ENCODE results near the gene ARMCX5. TPM values are rescaled to one million over a fixed set of nuclear protein-coding genes. Genes with fewer than 3 reads are reported as not detected.

Gene ARMCX5
- total RNA-seq, 1 experiment from 2014 or later = 11.5 TPM

GRCh38 chrX:102624105-102624504 is 24.8 kb downstream of the ARMCX5 start:
- Mint-ChIP-seq H3K27ac (ENCODE audit: unreplicated experiment) (no peak overlapping the region), H3K36me3 (ENCODE audit: insufficient read depth, unreplicated experiment) (no peaks in the 10 kb centered on the region), H3K27me3 (ENCODE audit: insufficient read depth, unreplicated experiment) (no peaks in the 10 kb centered on the region), H3K9me3 (ENCODE audit: unreplicated experiment) (peaks cover 9% of the 10 kb centered on the region), H3K4me3 (ENCODE audit: unreplicated experiment) (no peak overlapping the region), H3K4me1 (ENCODE audit: low read depth, unreplicated experiment) (no peaks in the 10 kb centered on the region)
- Histone ChIP-seq H3K36me3 (ENCODE audit: control insufficient read depth, insufficient read depth, low read length) (no peaks in the 10 kb centered on the region), H3K4me1 (no peaks in the 10 kb centered on the region), H3K9me3 (no peaks in the 10 kb centered on the region), H3K4me3 (ENCODE audit: low read depth, low read length) (no peak overlapping the region), H3K27me3 (replicated peaks; ENCODE audit: control insufficient read depth, insufficient read depth, low read length) (no peaks in the 10 kb centered on the region)
- no TSS peak for BruUV-seq (replicated peaks)
- DNase-seq = no peak
- ChIA-PET POLR2A (no interaction called here), CTCF (no interaction called here)
- intact Hi-C loops (cut with micrococcal nuclease; ENCODE audit: unreplicated experiment) = no loop called here
- TF ChIP-seq, protein P1, sequence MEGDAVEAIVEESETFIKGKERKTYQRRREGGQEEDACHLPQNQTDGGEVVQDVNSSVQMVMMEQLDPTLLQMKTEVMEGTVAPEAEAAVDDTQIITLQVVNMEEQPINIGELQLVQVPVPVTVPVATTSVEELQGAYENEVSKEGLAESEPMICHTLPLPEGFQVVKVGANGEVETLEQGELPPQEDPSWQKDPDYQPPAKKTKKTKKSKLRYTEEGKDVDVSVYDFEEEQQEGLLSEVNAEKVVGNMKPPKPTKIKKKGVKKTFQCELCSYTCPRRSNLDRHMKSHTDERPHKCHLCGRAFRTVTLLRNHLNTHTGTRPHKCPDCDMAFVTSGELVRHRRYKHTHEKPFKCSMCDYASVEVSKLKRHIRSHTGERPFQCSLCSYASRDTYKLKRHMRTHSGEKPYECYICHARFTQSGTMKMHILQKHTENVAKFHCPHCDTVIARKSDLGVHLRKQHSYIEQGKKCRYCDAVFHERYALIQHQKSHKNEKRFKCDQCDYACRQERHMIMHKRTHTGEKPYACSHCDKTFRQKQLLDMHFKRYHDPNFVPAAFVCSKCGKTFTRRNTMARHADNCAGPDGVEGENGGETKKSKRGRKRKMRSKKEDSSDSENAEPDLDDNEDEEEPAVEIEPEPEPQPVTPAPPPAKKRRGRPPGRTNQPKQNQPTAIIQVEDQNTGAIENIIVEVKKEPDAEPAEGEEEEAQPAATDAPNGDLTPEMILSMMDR (IDR thresholded peaks at IDR 0.05; ENCODE audit: insufficient read depth in 1 of 2, low read depth in 1 of 2, low read length in 1 of 2, severe bottlenecking in 1 of 2, unreplicated experiment in 1 of 2) = no peak

GRCh38 chrX:102627640-102628039 is 28.3 kb downstream of the ARMCX5 start:
- H3K4me1 ChIP-seq = no peaks in the 10 kb centered on the region
- CTCF ChIA-PET = no interaction called here
- POLR2A ChIA-PET = no interaction called here
- no peaks in the 10 kb centered on the region for H3K27me3 ChIP-seq (replicated peaks; ENCODE audit: control insufficient read depth, insufficient read depth, low read length)
- no TSS peak for BruUV-seq (replicated peaks)
- H3K9me3 ChIP-seq = no peaks in the 10 kb centered on the region
- DNase-seq = no peak
- no peaks in the 10 kb centered on the region for H3K36me3 Mint-ChIP-seq (ENCODE audit: insufficient read depth, unreplicated experiment)
- TF ChIP-seq, protein P1 (IDR thresholded peaks at IDR 0.05; ENCODE audit: insufficient read depth in 1 of 2, low read depth in 1 of 2, low read length in 1 of 2, severe bottlenecking in 1 of 2, unreplicated experiment in 1 of 2) = no peak
- no peaks in the 10 kb centered on the region for H3K27me3 Mint-ChIP-seq (ENCODE audit: insufficient read depth, unreplicated experiment)
- no peaks in the 10 kb centered on the region for H3K4me1 Mint-ChIP-seq (ENCODE audit: low read depth, unreplicated experiment)
- H3K36me3 ChIP-seq (ENCODE audit: control insufficient read depth, insufficient read depth, low read length) = no peaks in the 10 kb centered on the region
- no peak overlapping the region for H3K4me3 Mint-ChIP-seq (ENCODE audit: unreplicated experiment)
- intact Hi-C loops (cut with micrococcal nuclease; ENCODE audit: unreplicated experiment) = no loop called here
- no peak overlapping the region for H3K4me3 ChIP-seq (ENCODE audit: low read depth, low read length)
- H3K27ac Mint-ChIP-seq (ENCODE audit: unreplicated experiment) = no peak overlapping the region
- no peaks in the 10 kb centered on the region for H3K9me3 Mint-ChIP-seq (ENCODE audit: unreplicated experiment)

- no peaks in the 10 kb centered on the region for H3K4me1 Mint-ChIP-seq (ENCODE audit: low read depth, unreplicated experiment)
- H3K27ac Mint-ChIP-seq (ENCODE audit: unreplicated experiment) = no peak overlapping the region
- TF ChIP-seq, protein P1 (IDR thresholded peaks at IDR 0.05; ENCODE audit: insufficient read depth in 1 of 2, low read depth in 1 of 2, low read length in 1 of 2, severe bottlenecking in 1 of 2, unreplicated experiment in 1 of 2) = no peak
- H3K36me3 Mint-ChIP-seq (ENCODE audit: insufficient read depth, unreplicated experiment) = no peaks in the 10 kb centered on the region
- H3K36me3 ChIP-seq (ENCODE audit: control insufficient read depth, insufficient read depth, low read length) = no peaks in the 10 kb centered on the region
- DNase-seq = no peak
- BruUV-seq (replicated peaks) = no TSS peak
- H3K9me3 ChIP-seq = no peaks in the 10 kb centered on the region
- intact Hi-C loops (cut with micrococcal nuclease; ENCODE audit: unreplicated experiment) = no loop called here
- H3K4me3 ChIP-seq (ENCODE audit: low read depth, low read length) = no peak overlapping the region
- CTCF ChIA-PET = no interaction called here
- POLR2A ChIA-PET = no interaction called here
- H3K4me1 ChIP-seq = no peaks in the 10 kb centered on the region
- peaks cover 10% of the 10 kb centered on the region for H3K9me3 Mint-ChIP-seq (ENCODE audit: unreplicated experiment)
- H3K27me3 ChIP-seq (replicated peaks; ENCODE audit: control insufficient read depth, insufficient read depth, low read length) = no peaks in the 10 kb centered on the region
- no peak overlapping the region for H3K4me3 Mint-ChIP-seq (ENCODE audit: unreplicated experiment)
- no peaks in the 10 kb centered on the region for H3K27me3 Mint-ChIP-seq (ENCODE audit: insufficient read depth, unreplicated experiment)
Measured at GRCh38 chrX:102637561-102637960, 38.2 kb downstream of the ARMCX5 start.

Measured in Caco-2 (cell line).